Measurements from ENCODE around the gene CMAS. TPM values are rescaled to one million over a fixed set of nuclear protein-coding genes. Genes with fewer than 3 reads are reported as not detected.

Gene CMAS
- total RNA-seq, 1 donor from 2014 or later: 55.8 TPM

GRCh38 chr12:22029491-22029890, 16.5 kb upstream of the CMAS start:
- TF ChIP-seq CTCF (IDR thresholded peaks at IDR 0.05; ENCODE audit: unreplicated experiment): no peak
- Mint-ChIP-seq H3K36me3 (ENCODE audit: insufficient read depth) (no peaks in the 10 kb centered on the region), H3K4me1 (ENCODE audit: low read depth) (peaks cover 4% of the 10 kb centered on the region), H3K27ac (no peak overlapping the region), H3K4me3 (ENCODE audit: low read depth) (no peak overlapping the region), H3K9me3 (ENCODE audit: low read depth) (peaks cover under 1% of the 10 kb centered on the region), H3K27me3 (no peaks in the 10 kb centered on the region)
- no peak for DNase-seq (ENCODE audit: low spot score, unreplicated experiment)

GRCh38 chr12:22029991-22030390, 16.0 kb upstream of the CMAS start:
- no peak for DNase-seq (ENCODE audit: low spot score, unreplicated experiment)
- Mint-ChIP-seq H3K27ac (no peak overlapping the region), H3K9me3 (ENCODE audit: low read depth) (no peaks in the 10 kb centered on the region)

GRCh38 chr12:22032732-22033131, 13.3 kb upstream of the CMAS start:
- Mint-ChIP-seq H3K4me3 (ENCODE audit: low read depth) (no peak overlapping the region), H3K4me1 (ENCODE audit: low read depth) (peaks cover 4% of the 10 kb centered on the region), H3K27ac (no peak overlapping the region), H3K36me3 (ENCODE audit: insufficient read depth) (no peaks in the 10 kb centered on the region), H3K9me3 (ENCODE audit: low read depth) (peaks cover 4% of the 10 kb centered on the region), H3K27me3 (no peaks in the 10 kb centered on the region)
- no peak for DNase-seq (ENCODE audit: low spot score, unreplicated experiment)
- TF ChIP-seq CTCF (IDR thresholded peaks at IDR 0.05; ENCODE audit: unreplicated experiment): no peak

More at GRCh38 chr12:22029991-22030390, 16.0 kb upstream of the CMAS start:
- Mint-ChIP-seq H3K27me3 (no peaks in the 10 kb centered on the region), H3K4me3 (ENCODE audit: low read depth) (no peak overlapping the region), H3K4me1 (ENCODE audit: low read depth) (peaks cover 4% of the 10 kb centered on the region), H3K36me3 (ENCODE audit: insufficient read depth) (no peaks in the 10 kb centered on the region)
- TF ChIP-seq CTCF (IDR thresholded peaks at IDR 0.05; ENCODE audit: unreplicated experiment): no peak

GRCh38 chr12:22034709-22035506, 11.1 kb upstream of the CMAS start:
- TF ChIP-seq CTCF (IDR thresholded peaks at IDR 0.05; ENCODE audit: unreplicated experiment): no peak
- Mint-ChIP-seq H3K27me3 (peaks cover 3% of the 10 kb centered on the region), H3K4me3 (ENCODE audit: low read depth) (no peak overlapping the region), H3K36me3 (ENCODE audit: insufficient read depth) (no peaks in the 10 kb centered on the region), H3K9me3 (ENCODE audit: low read depth) (peaks cover 6% of the 10 kb centered on the region), H3K4me1 (ENCODE audit: low read depth) (peaks cover 4% of the 10 kb centered on the region), H3K27ac (no peak overlapping the region)
- DNase-seq (ENCODE audit: low spot score, unreplicated experiment): no peak

- DNase-seq (ENCODE audit: low spot score, unreplicated experiment): no peak
- H3K4me3 Mint-ChIP-seq (ENCODE audit: low read depth): no peak overlapping the region
- H3K4me1 Mint-ChIP-seq (ENCODE audit: low read depth): peaks cover under 1% of the 10 kb centered on the region
Observed at GRCh38 chr12:22037947-22038346, 8.1 kb upstream of the CMAS start.

More at GRCh38 chr12:22037947-22038346, 8.1 kb upstream of the CMAS start:
- Mint-ChIP-seq H3K27me3 (peaks cover 19% of the 10 kb centered on the region), H3K9me3 (ENCODE audit: low read depth) (peaks cover 6% of the 10 kb centered on the region), H3K27ac (no peak overlapping the region), H3K36me3 (ENCODE audit: insufficient read depth) (no peaks in the 10 kb centered on the region)
- TF ChIP-seq CTCF (IDR thresholded peaks at IDR 0.05; ENCODE audit: unreplicated experiment): no peak

Measured in progenitor cell of endocrine pancreas (in vitro differentiated cells).